ENCODE results near the gene CSK.

The CSK gene

GRCh38 chr15:74800559-74801094 is 18.7 kb downstream of the CSK start:
- no peak for TF ChIP-seq CTCF (IDR thresholded peaks at IDR 0.05; ENCODE audit: low read depth, low read length, missing control alignments)
- no peak for DNase-seq (ENCODE audit: low read depth)
- in situ Hi-C loops (cut with HindIII; ENCODE audit: low sequenced_read_pairs) = no loop called here
- H3K4me3 ChIP-seq (ENCODE audit: low read depth, low read length) = no peak overlapping the region

GRCh38 chr15:74801311-74801997 is 19.6 kb downstream of the CSK start:
- no peak for DNase-seq (ENCODE audit: low read depth)
- TF ChIP-seq CTCF (IDR thresholded peaks at IDR 0.05; ENCODE audit: low read depth, low read length, missing control alignments) = no peak
- no peak overlapping the region for H3K4me3 ChIP-seq (ENCODE audit: low read depth, low read length)
- in situ Hi-C loops (cut with HindIII; ENCODE audit: low sequenced_read_pairs) = no loop called here

- TF ChIP-seq CTCF (IDR thresholded peaks at IDR 0.05; ENCODE audit: low read depth, low read length, missing control alignments) = no peak
- no peak overlapping the region for H3K4me3 ChIP-seq (ENCODE audit: low read depth, low read length)
- in situ Hi-C loops (cut with HindIII; ENCODE audit: low sequenced_read_pairs) = no loop called here
- no peak for DNase-seq (ENCODE audit: low read depth)
These were observed 20.4 kb downstream of the CSK start for GRCh38 chr15:74802290-74802689.

GRCh38 chr15:74802862-74803447 is 21.1 kb downstream of the CSK start:
- no peak overlapping the region for H3K4me3 ChIP-seq (ENCODE audit: low read depth, low read length)
- DNase-seq (ENCODE audit: low read depth) = no peak
- TF ChIP-seq CTCF (IDR thresholded peaks at IDR 0.05; ENCODE audit: low read depth, low read length, missing control alignments) = no peak
- in situ Hi-C loops (cut with HindIII; ENCODE audit: low sequenced_read_pairs) = no loop called here

GRCh38 chr15:74804935-74805334 is 23.1 kb downstream of the CSK start:
- no peak overlapping the region for H3K4me3 ChIP-seq (ENCODE audit: low read depth, low read length)
- no peak for TF ChIP-seq CTCF (IDR thresholded peaks at IDR 0.05; ENCODE audit: low read depth, low read length, missing control alignments)
- no peak for DNase-seq (ENCODE audit: low read depth)
- in situ Hi-C loops (cut with HindIII; ENCODE audit: low sequenced_read_pairs) = no loop called here

GRCh38 chr15:74807282-74807681 is 25.4 kb downstream of the CSK start:
- no peak for DNase-seq (ENCODE audit: low read depth)
- no peak for TF ChIP-seq CTCF (IDR thresholded peaks at IDR 0.05; ENCODE audit: low read depth, low read length, missing control alignments)
- in situ Hi-C loops (cut with HindIII; ENCODE audit: low sequenced_read_pairs) = no loop called here
- no peak overlapping the region for H3K4me3 ChIP-seq (ENCODE audit: low read depth, low read length)

Data from astrocyte of the cerebellum (primary cell).